A549 (cell line): Measurements from ENCODE around the gene OTULINL.

ENCODE experiments used
- CEBPB ChIP-seq, 2 experiments: fragments of >200 bp in 1 of 2; sonication (Bioruptor Twin) in 1 of 2; formaldehyde crosslinking in 1 of 2; IDR thresholded peaks; 2 replicates each; pipeline ENCODE4 v1.6.1; 2012 to 2016
- CHD4 ChIP-seq: fragments of 200-600 bp; sonication (generic); IDR thresholded peaks from 2 replicates; pipeline ENCODE4 v1.6.1; 2016; ENCODE audit warnings: antibody characterized with exemption, mild to moderate bottlenecking, borderline replicate concordance
- E2F6 ChIP-seq: IDR thresholded peaks from 2 replicates; pipeline ENCODE4 v1.6.1; 2012; ENCODE audit warnings: low read depth, borderline replicate concordance
- EP300 ChIP-seq, 2 experiments: fragments of >200 bp; sonication (Bioruptor Twin); formaldehyde crosslinking; IDR thresholded peaks; 2 replicates in 1 of 2; 3 replicates in 1 of 2; pipeline ENCODE4 v1.6.1; 2016 to 2017
- HOXA7 ChIP-seq: fragments of 250-450 bp; sonication (Bioruptor Pico); IDR thresholded peaks from 2 replicates; pipeline ENCODE4 v1.5.0; 2020; ENCODE audit warnings: mild to moderate bottlenecking, moderate library complexity
- KDM1A ChIP-seq: fragments of 200-600 bp; sonication (generic); IDR thresholded peaks from 2 replicates; pipeline ENCODE4 v1.6.1; 2016; ENCODE audit warnings: low read depth, mild to moderate bottlenecking
- NFE2L2 ChIP-seq: fragments of 150-350 bp; conservative IDR thresholded peaks from 2 replicates; pipeline ENCODE4 v1.6.1; 2014; ENCODE audit warnings: low read length
- POLR2A ChIP-seq: IDR thresholded peaks from 2 replicates; pipeline ENCODE4 v1.6.1; 2012; ENCODE audit warnings: mild to moderate bottlenecking, low read length
- RAD21 ChIP-seq, 2 experiments: fragments of >200 bp in 1 of 2; sonication (Bioruptor Twin) in 1 of 2; formaldehyde crosslinking in 1 of 2; IDR thresholded peaks in 1 of 2; conservative IDR thresholded peaks in 1 of 2; 2 replicates in 1 of 2; 3 replicates in 1 of 2; pipeline ENCODE4 v1.6.1; 2012 to 2018; ENCODE audit warnings: inconsistent platforms in 1 of 2
- RCOR1 ChIP-seq: fragments of 150-350 bp; IDR thresholded peaks from 2 replicates; pipeline ENCODE4 v1.6.1; 2014; ENCODE audit warnings: antibody characterized with exemption, low read length, low read depth
- SMC3 ChIP-seq: fragments of >200 bp; sonication (Bioruptor Twin); formaldehyde crosslinking; IDR thresholded peaks from 3 replicates; pipeline ENCODE4 v1.6.1; 2018; ENCODE audit warnings: inconsistent platforms
- TF ChIP-seq, protein P1 (sequence below): fragments of >200 bp; sonication (Bioruptor Twin); formaldehyde crosslinking; IDR thresholded peaks from 3 replicates; pipeline ENCODE4 v1.5.1; 2016
- TF ChIP-seq, protein P2 (sequence below): fragments of 200-600 bp; sonication (generic); IDR thresholded peaks from 2 replicates; pipeline ENCODE4 v1.6.1; 2016; ENCODE audit warnings: antibody characterized with exemption, mild to moderate bottlenecking, moderate library complexity

DNA sequence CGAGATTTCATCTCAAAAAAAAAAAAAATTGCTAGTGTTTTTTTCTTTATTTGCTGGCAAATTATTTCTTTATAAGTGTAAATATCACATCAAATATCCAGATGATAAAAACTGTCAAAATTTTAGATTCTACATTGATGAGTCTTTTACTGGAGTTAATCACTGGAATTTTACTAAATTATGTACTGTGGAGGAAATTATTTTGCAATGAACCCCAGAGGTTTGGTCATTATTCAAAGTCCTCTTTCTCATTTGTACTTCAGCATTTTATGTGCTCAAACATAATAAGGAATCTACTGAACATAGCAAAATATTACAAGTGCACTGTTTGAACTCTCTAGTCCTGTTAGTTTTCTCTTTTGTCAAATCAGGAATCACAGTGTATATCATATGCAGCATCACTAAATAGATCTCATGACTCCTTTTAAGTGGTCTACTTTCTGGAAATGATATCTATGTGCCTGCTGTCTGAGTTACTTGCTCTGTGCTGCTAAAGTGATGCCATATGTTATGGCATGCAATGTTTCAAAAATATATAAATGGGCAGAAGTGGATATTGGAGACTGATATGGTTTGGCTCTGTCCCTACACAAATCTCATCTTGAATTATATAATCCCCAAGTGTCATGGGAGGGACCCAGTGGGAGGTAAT is 18.0 kb downstream of the OTULINL start:
- TF ChIP-seq RAD21 (conservative IDR thresholded peaks at IDR 0.05 in 1 of 2, IDR thresholded peaks at IDR 0.05 in 1 of 2) = no peak
- TF ChIP-seq POLR2A = no peak
- TF ChIP-seq, protein P1, sequence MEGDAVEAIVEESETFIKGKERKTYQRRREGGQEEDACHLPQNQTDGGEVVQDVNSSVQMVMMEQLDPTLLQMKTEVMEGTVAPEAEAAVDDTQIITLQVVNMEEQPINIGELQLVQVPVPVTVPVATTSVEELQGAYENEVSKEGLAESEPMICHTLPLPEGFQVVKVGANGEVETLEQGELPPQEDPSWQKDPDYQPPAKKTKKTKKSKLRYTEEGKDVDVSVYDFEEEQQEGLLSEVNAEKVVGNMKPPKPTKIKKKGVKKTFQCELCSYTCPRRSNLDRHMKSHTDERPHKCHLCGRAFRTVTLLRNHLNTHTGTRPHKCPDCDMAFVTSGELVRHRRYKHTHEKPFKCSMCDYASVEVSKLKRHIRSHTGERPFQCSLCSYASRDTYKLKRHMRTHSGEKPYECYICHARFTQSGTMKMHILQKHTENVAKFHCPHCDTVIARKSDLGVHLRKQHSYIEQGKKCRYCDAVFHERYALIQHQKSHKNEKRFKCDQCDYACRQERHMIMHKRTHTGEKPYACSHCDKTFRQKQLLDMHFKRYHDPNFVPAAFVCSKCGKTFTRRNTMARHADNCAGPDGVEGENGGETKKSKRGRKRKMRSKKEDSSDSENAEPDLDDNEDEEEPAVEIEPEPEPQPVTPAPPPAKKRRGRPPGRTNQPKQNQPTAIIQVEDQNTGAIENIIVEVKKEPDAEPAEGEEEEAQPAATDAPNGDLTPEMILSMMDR = no peak
- no peak for TF ChIP-seq CHD4
- no peak for TF ChIP-seq KDM1A
- no peak for TF ChIP-seq SMC3
- TF ChIP-seq HOXA7 (CRISPR knock-in tag) = no peak
- no peak for TF ChIP-seq EP300 (IDR thresholded peaks at IDR 0.05)
- TF ChIP-seq NFE2L2 = no peak
- TF ChIP-seq RCOR1 = no peak
- TF ChIP-seq, protein P2, sequence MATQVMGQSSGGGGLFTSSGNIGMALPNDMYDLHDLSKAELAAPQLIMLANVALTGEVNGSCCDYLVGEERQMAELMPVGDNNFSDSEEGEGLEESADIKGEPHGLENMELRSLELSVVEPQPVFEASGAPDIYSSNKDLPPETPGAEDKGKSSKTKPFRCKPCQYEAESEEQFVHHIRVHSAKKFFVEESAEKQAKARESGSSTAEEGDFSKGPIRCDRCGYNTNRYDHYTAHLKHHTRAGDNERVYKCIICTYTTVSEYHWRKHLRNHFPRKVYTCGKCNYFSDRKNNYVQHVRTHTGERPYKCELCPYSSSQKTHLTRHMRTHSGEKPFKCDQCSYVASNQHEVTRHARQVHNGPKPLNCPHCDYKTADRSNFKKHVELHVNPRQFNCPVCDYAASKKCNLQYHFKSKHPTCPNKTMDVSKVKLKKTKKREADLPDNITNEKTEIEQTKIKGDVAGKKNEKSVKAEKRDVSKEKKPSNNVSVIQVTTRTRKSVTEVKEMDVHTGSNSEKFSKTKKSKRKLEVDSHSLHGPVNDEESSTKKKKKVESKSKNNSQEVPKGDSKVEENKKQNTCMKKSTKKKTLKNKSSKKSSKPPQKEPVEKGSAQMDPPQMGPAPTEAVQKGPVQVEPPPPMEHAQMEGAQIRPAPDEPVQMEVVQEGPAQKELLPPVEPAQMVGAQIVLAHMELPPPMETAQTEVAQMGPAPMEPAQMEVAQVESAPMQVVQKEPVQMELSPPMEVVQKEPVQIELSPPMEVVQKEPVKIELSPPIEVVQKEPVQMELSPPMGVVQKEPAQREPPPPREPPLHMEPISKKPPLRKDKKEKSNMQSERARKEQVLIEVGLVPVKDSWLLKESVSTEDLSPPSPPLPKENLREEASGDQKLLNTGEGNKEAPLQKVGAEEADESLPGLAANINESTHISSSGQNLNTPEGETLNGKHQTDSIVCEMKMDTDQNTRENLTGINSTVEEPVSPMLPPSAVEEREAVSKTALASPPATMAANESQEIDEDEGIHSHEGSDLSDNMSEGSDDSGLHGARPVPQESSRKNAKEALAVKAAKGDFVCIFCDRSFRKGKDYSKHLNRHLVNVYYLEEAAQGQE = no peak
- TF ChIP-seq E2F6 = no peak
- TF ChIP-seq CEBPB (IDR thresholded peaks at IDR 0.05) = no peak
